HG03060 (cell line): ENCODE results near the gene ACAP1.
A peak's percentile ranks its signal among the peaks of the same experiment; 100 is the strongest.
"Not testable (repeated sequence)": the region's sequence is repeated elsewhere in the genome, so short reads cannot be mapped to it uniquely, and the experiment has no call there.

Experiments used
- ATAC-seq: cut with Tn5 transposase; IDR thresholded peaks from one replicate; pipeline ENCODE4 v1.9.1; 2021; ENCODE audit warnings: low read depth, moderate number of reproducible peaks; ENCODE audit not compliant: unreplicated experiment

The ACAP1 gene

GRCh38 chr17:7328840-7329373 is 7.4 kb upstream of the ACAP1 start, which contains the start of gene NEURL4:
TSS of gene NEURL4 (minus strand) at chr17:7329335. CDS start at chr17:7329312, 23 bp downstream.
- peak; percentile 11 for ATAC-seq

GRCh38 chr17:7329374-7329996 is 6.8 kb upstream of the ACAP1 start:
- peak; percentile 52 for ATAC-seq

GRCh38 chr17:7329997-7330637 is 6.2 kb upstream of the ACAP1 start:
- ATAC-seq, result no peak

GRCh38 chr17:7330638-7331015 is 5.7 kb upstream of the ACAP1 start:
- no peak for ATAC-seq

- ATAC-seq, result no peak
Observed at GRCh38 chr17:7332111-7332510, 4.2 kb upstream of the ACAP1 start.

GRCh38 chr17:7332600-7333069 is 3.7 kb upstream of the ACAP1 start:
- not testable (repeated sequence) for ATAC-seq

GRCh38 chr17:7334938-7335538 is 1.3 kb upstream of the ACAP1 start:
- no peak for ATAC-seq

- ATAC-seq, result not testable (repeated sequence)
Observed at GRCh38 chr17:7335765-7336164, 564 bp upstream of the ACAP1 start.

- ATAC-seq, result not testable (repeated sequence)
Observed at GRCh38 chr17:7337600-7337999, 1.3 kb downstream of the ACAP1 start.

GRCh38 chr17:7340179-7340578 is 3.9 kb downstream of the ACAP1 start:
- no peak for ATAC-seq

- ATAC-seq, result no peak
Observed at GRCh38 chr17:7341842-7342241, 5.5 kb downstream of the ACAP1 start.

- ATAC-seq, result no peak
Observed at GRCh38 chr17:7343250-7343649, 6.9 kb downstream of the ACAP1 start.

- no peak for ATAC-seq
Observed at GRCh38 chr17:7346761-7347614, 10.7 kb downstream of the ACAP1 start.

GRCh38 chr17:7347630-7348477 is 11.5 kb downstream of the ACAP1 start:
- ATAC-seq, result no peak

- no peak for ATAC-seq
Observed at GRCh38 chr17:7348478-7349242, 12.3 kb downstream of the ACAP1 start.

GRCh38 chr17:7351665-7352502 is 15.6 kb downstream of the ACAP1 start, which contains the start of gene KCTD11:
TSS of gene KCTD11 (plus strand) at chr17:7352162.
- peak; percentile 36 for ATAC-seq

GRCh38 chr17:7352503-7352889 is 16.2 kb downstream of the ACAP1 start:
- no peak for ATAC-seq
